ENCODE results near the gene IFT57. TPM values are rescaled to one million over a fixed set of nuclear protein-coding genes. Genes with fewer than 3 reads are reported as not detected.

Gene IFT57
- polyA plus RNA-seq, 1 donor (not counting 4 experiments of a cell fraction or from before 2014, with no cell fraction given): 47.6 TPM

GRCh38 chr3:108200024-108200423, 22.2 kb downstream of the IFT57 start:
- no peak overlapping the region for H3K4me2 ChIP-seq (ENCODE audit: control insufficient read depth, extremely low read depth, insufficient read depth, low read depth, low read length)
- no peaks in the 10 kb centered on the region for H3K4me1 ChIP-seq (ENCODE audit: control insufficient read depth, extremely low read depth, insufficient read depth, low read length)
- no peak overlapping the region for H3K4me3 ChIP-seq (ENCODE audit: control insufficient read depth in 2 of 3, extremely low read depth in 1 of 3, insufficient read depth in 2 of 3, low read depth in 1 of 3, low read length in 3 of 3)
- H3K79me2 ChIP-seq (ENCODE audit: control insufficient read depth, insufficient read depth, low read length): no peaks in the 10 kb centered on the region
- no peaks in the 10 kb centered on the region for H3K36me3 ChIP-seq (ENCODE audit: control insufficient read depth in 2 of 2, extremely low read depth in 1 of 2, insufficient read depth in 2 of 2, low read length in 2 of 2)
- H3K27me3 ChIP-seq (ENCODE audit: control insufficient read depth, extremely low read depth, insufficient read depth, low read length): no peaks in the 10 kb centered on the region
- H2AFZ ChIP-seq (ENCODE audit: control insufficient read depth, low read length): no peak overlapping the region
- H3K27ac ChIP-seq (ENCODE audit: control insufficient read depth, insufficient read depth, low read length): no peak overlapping the region
- TF ChIP-seq EZH2 (IDR thresholded peaks at IDR 0.05; ENCODE audit: low read length): no peak
- TF ChIP-seq, protein P1, sequence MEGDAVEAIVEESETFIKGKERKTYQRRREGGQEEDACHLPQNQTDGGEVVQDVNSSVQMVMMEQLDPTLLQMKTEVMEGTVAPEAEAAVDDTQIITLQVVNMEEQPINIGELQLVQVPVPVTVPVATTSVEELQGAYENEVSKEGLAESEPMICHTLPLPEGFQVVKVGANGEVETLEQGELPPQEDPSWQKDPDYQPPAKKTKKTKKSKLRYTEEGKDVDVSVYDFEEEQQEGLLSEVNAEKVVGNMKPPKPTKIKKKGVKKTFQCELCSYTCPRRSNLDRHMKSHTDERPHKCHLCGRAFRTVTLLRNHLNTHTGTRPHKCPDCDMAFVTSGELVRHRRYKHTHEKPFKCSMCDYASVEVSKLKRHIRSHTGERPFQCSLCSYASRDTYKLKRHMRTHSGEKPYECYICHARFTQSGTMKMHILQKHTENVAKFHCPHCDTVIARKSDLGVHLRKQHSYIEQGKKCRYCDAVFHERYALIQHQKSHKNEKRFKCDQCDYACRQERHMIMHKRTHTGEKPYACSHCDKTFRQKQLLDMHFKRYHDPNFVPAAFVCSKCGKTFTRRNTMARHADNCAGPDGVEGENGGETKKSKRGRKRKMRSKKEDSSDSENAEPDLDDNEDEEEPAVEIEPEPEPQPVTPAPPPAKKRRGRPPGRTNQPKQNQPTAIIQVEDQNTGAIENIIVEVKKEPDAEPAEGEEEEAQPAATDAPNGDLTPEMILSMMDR (optimal IDR thresholded peaks at IDR 0.05 in 1 of 3, IDR thresholded peaks at IDR 0.05 in 1 of 3, conservative IDR thresholded peaks at IDR 0.05 in 1 of 3; ENCODE audit: extremely low read depth in 1 of 3, insufficient read depth in 2 of 3, low read length in 3 of 3): no peak
- H3K9me1 ChIP-seq (ENCODE audit: control insufficient read depth, extremely low read depth, insufficient read depth, low read length): no peaks in the 10 kb centered on the region
- DNase-seq (ENCODE audit: low read depth, low spot score): no peak
- no peaks in the 10 kb centered on the region for H4K20me1 ChIP-seq (ENCODE audit: control insufficient read depth, extremely low read depth, insufficient read depth, low read length)
- H3K9ac ChIP-seq (ENCODE audit: control insufficient read depth, extremely low read depth, insufficient read depth, low read length): no peak overlapping the region
- H3K9me3 ChIP-seq (ENCODE audit: control insufficient read depth, low read depth, low read length): no peaks in the 10 kb centered on the region
- dilution Hi-C loops (cut with MboI; ENCODE audit: extremely low pct_ligation_motif_present, low sequenced_read_pairs): no loop called here
- no peak for FAIRE-seq

DNA sequence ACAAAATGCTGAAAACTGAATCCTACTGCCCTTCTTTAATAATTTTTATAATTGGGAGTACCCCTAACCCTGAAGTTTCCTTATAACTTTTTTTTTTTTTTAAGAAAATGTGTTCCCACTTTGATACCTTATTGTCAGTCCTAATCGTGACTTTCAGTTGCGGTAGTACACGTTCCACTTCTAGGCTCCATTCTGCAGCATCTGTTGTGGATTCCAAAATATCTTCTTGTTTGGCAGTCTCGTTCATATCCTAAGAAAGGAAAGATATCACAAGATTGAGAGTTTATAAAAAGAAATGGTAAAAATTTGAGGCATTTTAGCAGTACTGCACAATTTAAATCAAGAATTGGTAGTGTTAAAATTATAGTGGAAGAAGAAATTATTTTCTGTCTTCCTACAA, 30.8 kb downstream of the IFT57 start:
- dilution Hi-C loops (cut with MboI; ENCODE audit: extremely low pct_ligation_motif_present, low sequenced_read_pairs): no loop called here
- no peak for FAIRE-seq
- H3K27ac ChIP-seq (ENCODE audit: control insufficient read depth, insufficient read depth, low read length): no peak overlapping the region

DNA sequence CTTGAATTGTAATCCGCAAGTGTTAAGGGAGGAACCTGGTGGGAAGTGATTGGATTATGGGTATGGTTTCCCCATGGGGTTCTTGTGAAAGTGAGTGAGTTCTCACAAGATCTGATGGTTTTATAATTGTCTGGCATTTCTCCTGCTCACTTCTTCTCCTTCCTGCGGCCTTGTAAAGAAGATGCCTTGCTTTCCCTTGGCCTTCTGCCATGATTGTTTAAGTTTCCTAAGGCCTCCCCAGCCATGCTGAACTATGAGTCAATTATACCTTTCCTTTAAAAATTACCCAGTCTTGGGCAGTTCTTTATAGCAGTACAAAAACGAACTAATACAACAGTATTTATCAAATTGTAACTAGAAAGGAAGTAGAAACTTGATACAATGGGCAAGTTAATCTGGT, 31.9 kb downstream of the IFT57 start:
- H3K4me3 ChIP-seq (ENCODE audit: control insufficient read depth in 2 of 3, extremely low read depth in 1 of 3, insufficient read depth in 2 of 3, low read depth in 1 of 3, low read length in 3 of 3): no peak overlapping the region
- no peak overlapping the region for H3K27ac ChIP-seq (ENCODE audit: control insufficient read depth, insufficient read depth, low read length)
- no peaks in the 10 kb centered on the region for H3K27me3 ChIP-seq (ENCODE audit: control insufficient read depth, extremely low read depth, insufficient read depth, low read length)
- FAIRE-seq: no peak
- H3K4me1 ChIP-seq (ENCODE audit: control insufficient read depth, extremely low read depth, insufficient read depth, low read length): no peaks in the 10 kb centered on the region
- H3K79me2 ChIP-seq (ENCODE audit: control insufficient read depth, insufficient read depth, low read length): no peaks in the 10 kb centered on the region
- H4K20me1 ChIP-seq (ENCODE audit: control insufficient read depth, extremely low read depth, insufficient read depth, low read length): no peaks in the 10 kb centered on the region
- H3K4me2 ChIP-seq (ENCODE audit: control insufficient read depth, extremely low read depth, insufficient read depth, low read depth, low read length): no peak overlapping the region
- TF ChIP-seq EZH2 (IDR thresholded peaks at IDR 0.05; ENCODE audit: low read length): no peak
- TF ChIP-seq, protein P1 (optimal IDR thresholded peaks at IDR 0.05 in 1 of 3, IDR thresholded peaks at IDR 0.05 in 1 of 3, conservative IDR thresholded peaks at IDR 0.05 in 1 of 3; ENCODE audit: extremely low read depth in 1 of 3, insufficient read depth in 2 of 3, low read length in 3 of 3): no peak
- H3K9me3 ChIP-seq (ENCODE audit: control insufficient read depth, low read depth, low read length): no peaks in the 10 kb centered on the region
- H3K9me1 ChIP-seq (ENCODE audit: control insufficient read depth, extremely low read depth, insufficient read depth, low read length): no peaks in the 10 kb centered on the region
- dilution Hi-C loops (cut with MboI; ENCODE audit: extremely low pct_ligation_motif_present, low sequenced_read_pairs): no loop called here
- peaks cover 0 to 2% of the 10 kb centered on the region in 2 experiments for H3K36me3 ChIP-seq (ENCODE audit: control insufficient read depth in 2 of 2, extremely low read depth in 1 of 2, insufficient read depth in 2 of 2, low read length in 2 of 2)
- no peak overlapping the region for H3K9ac ChIP-seq (ENCODE audit: control insufficient read depth, extremely low read depth, insufficient read depth, low read length)
- DNase-seq (ENCODE audit: low read depth, low spot score): no peak
- H2AFZ ChIP-seq (ENCODE audit: control insufficient read depth, low read length): no peak overlapping the region

More for the DNA sequence above, 30.8 kb downstream of the IFT57 start:
- no peak overlapping the region for H3K4me2 ChIP-seq (ENCODE audit: control insufficient read depth, extremely low read depth, insufficient read depth, low read depth, low read length)
- H3K4me3 ChIP-seq (ENCODE audit: control insufficient read depth in 2 of 3, extremely low read depth in 1 of 3, insufficient read depth in 2 of 3, low read depth in 1 of 3, low read length in 3 of 3): no peak overlapping the region
- H3K9me3 ChIP-seq (ENCODE audit: control insufficient read depth, low read depth, low read length): no peaks in the 10 kb centered on the region
- H3K9ac ChIP-seq (ENCODE audit: control insufficient read depth, extremely low read depth, insufficient read depth, low read length): no peak overlapping the region
- no peaks in the 10 kb centered on the region for H3K9me1 ChIP-seq (ENCODE audit: control insufficient read depth, extremely low read depth, insufficient read depth, low read length)
- TF ChIP-seq EZH2 (IDR thresholded peaks at IDR 0.05; ENCODE audit: low read length): no peak
- H3K4me1 ChIP-seq (ENCODE audit: control insufficient read depth, extremely low read depth, insufficient read depth, low read length): no peaks in the 10 kb centered on the region
- no peak for DNase-seq (ENCODE audit: low read depth, low spot score)
- H3K27me3 ChIP-seq (ENCODE audit: control insufficient read depth, extremely low read depth, insufficient read depth, low read length): no peaks in the 10 kb centered on the region
- H3K79me2 ChIP-seq (ENCODE audit: control insufficient read depth, insufficient read depth, low read length): no peaks in the 10 kb centered on the region
- H3K36me3 ChIP-seq (ENCODE audit: control insufficient read depth in 2 of 2, extremely low read depth in 1 of 2, insufficient read depth in 2 of 2, low read length in 2 of 2): peaks cover 0 to 2% of the 10 kb centered on the region in 2 experiments
- no peak overlapping the region for H2AFZ ChIP-seq (ENCODE audit: control insufficient read depth, low read length)
- no peaks in the 10 kb centered on the region for H4K20me1 ChIP-seq (ENCODE audit: control insufficient read depth, extremely low read depth, insufficient read depth, low read length)
